WERI-Rb-1 (cell line): ENCODE data around the gene PKNOX2.

Experiments
- DNase-seq: peaks from one replicate; pipeline ENCODE4 v3.0.0-alpha.2; 2020
- H3K27ac ChIP-seq: fragments of 250-450 bp; sonication (Bioruptor Pico); 2 replicates; pipeline ENCODE4 v1.5.1; 2020; ENCODE audit warnings: mild to moderate bottlenecking, moderate library complexity
- H3K27me3 ChIP-seq: fragments of 250-450 bp; sonication (Bioruptor Pico); 2 replicates; pipeline ENCODE4 v1.5.1; 2021; ENCODE audit warnings: mild to moderate bottlenecking, low read depth, moderate library complexity; ENCODE audit not compliant: insufficient read depth, severe bottlenecking
- H3K36me3 ChIP-seq: fragments of 250-450 bp; sonication (Bioruptor Pico); 2 replicates; pipeline ENCODE4 v1.5.1; 2020; ENCODE audit warnings: mild to moderate bottlenecking, moderate library complexity
- H3K4me3 ChIP-seq: 2 replicates; pipeline ENCODE4 v1.5.1; 2011; ENCODE audit warnings: low read depth, mild to moderate bottlenecking, control low read depth, low read length
- H3K9me3 ChIP-seq: fragments of 250-450 bp; sonication (Bioruptor Pico); 2 replicates; pipeline ENCODE4 v1.5.1; 2021; ENCODE audit warnings: mild to moderate bottlenecking, moderate library complexity; ENCODE audit not compliant: severe bottlenecking
- TF ChIP-seq, protein P1 (sequence below): IDR thresholded peaks from 2 replicates; pipeline ENCODE4 v1.5.1; 2011; ENCODE audit warnings: low read depth, mild to moderate bottlenecking, control low read depth, inconsistent platforms, low read length

The PKNOX2 gene

DNA sequence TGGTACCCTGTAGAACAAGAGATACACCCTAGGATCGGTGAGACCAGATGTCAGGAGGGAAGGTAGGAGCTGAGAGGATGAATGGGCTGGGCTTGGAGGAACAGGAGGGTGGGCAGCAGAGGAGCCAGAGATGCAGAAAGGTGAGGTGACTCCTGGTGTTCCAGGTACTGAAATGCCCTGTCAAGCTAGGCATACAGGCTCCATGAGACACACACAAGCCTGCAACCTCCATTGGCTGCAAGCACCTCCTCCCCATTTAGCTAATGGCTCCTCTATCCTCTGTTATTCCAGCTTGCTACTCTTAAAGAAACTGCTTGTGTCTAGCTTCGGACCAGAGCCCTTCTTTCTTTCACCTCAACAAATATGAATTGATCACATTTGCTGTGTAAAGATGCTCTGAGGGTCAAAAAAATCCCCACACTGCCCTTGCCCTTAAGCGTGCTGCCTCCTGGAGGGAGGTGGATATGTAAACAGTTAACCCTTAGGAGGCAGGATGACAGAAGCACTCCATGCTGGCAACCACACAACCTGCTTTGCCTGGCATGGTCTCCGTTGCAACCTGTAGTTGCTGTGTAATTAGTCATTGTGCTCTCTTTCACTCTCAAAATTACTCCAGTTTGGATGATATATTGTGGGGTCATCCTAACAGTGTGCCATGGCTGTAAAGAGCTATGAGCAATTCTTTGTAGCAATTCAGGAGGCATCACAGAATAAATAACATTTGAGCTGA lies 156.0 kb downstream of the PKNOX2 start:
- Histone ChIP-seq H3K36me3 (no peaks in the 10 kb centered on the region), H3K27ac (no peak overlapping the region), H3K27me3 (no peaks in the 10 kb centered on the region), H3K9me3 (no peaks in the 10 kb centered on the region), H3K4me3 (no peak overlapping the region)
- DNase-seq: no peak
- TF ChIP-seq, protein P1, sequence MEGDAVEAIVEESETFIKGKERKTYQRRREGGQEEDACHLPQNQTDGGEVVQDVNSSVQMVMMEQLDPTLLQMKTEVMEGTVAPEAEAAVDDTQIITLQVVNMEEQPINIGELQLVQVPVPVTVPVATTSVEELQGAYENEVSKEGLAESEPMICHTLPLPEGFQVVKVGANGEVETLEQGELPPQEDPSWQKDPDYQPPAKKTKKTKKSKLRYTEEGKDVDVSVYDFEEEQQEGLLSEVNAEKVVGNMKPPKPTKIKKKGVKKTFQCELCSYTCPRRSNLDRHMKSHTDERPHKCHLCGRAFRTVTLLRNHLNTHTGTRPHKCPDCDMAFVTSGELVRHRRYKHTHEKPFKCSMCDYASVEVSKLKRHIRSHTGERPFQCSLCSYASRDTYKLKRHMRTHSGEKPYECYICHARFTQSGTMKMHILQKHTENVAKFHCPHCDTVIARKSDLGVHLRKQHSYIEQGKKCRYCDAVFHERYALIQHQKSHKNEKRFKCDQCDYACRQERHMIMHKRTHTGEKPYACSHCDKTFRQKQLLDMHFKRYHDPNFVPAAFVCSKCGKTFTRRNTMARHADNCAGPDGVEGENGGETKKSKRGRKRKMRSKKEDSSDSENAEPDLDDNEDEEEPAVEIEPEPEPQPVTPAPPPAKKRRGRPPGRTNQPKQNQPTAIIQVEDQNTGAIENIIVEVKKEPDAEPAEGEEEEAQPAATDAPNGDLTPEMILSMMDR: 0 out of 2 replicates have a peak, but pooled peaks have one; percentile 17

DNA sequence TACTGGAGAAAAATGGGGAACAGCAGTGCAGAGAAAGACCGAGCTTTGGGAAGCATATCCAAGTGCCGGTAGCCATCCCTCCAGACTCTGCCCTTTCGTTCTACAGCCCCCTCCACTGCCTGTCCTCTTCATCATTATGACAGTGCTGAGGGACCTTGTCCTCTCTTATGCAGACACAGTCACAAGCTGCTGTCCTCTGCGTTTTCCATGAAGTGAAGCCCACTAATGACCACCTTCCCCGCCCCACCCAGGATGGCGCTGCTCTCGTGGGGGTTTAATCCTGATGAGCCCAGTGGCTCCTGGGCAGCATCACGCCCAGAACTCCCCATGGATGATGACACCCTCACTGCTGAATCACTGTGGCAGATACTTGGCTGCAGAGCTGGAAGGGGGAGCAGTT lies 157.7 kb downstream of the PKNOX2 start:
- DNase-seq: no peak
- H3K27me3 ChIP-seq: no peaks in the 10 kb centered on the region
- TF ChIP-seq, protein P1: no peak
- H3K4me3 ChIP-seq: no peak overlapping the region
- H3K27ac ChIP-seq: no peak overlapping the region
- no peaks in the 10 kb centered on the region for H3K9me3 ChIP-seq
- H3K36me3 ChIP-seq: no peaks in the 10 kb centered on the region

DNA sequence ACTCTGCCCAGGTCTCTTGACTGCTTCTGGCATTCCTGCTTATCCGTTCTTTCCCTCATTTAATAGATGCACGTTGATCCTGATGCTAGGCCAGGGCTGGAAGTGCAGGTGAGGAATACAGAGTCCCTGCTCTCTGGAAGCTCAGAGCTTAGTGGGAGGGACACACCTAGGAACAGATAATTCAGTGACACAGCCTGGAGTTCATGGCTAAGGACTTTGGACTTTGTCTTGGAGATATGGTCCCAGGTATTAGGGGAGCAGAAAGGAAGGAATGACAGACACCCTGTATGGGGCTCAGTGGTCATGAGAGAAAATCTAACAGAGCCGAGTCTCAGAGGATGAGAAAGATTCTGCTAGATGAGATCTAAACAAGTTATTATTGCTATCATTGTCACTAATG lies 160.6 kb downstream of the PKNOX2 start:
- TF ChIP-seq, protein P1: no peak
- Histone ChIP-seq H3K27ac (no peak overlapping the region), H3K9me3 (no peaks in the 10 kb centered on the region), H3K27me3 (no peaks in the 10 kb centered on the region), H3K4me3 (no peak overlapping the region), H3K36me3 (no peaks in the 10 kb centered on the region)
- DNase-seq: no peak

DNA sequence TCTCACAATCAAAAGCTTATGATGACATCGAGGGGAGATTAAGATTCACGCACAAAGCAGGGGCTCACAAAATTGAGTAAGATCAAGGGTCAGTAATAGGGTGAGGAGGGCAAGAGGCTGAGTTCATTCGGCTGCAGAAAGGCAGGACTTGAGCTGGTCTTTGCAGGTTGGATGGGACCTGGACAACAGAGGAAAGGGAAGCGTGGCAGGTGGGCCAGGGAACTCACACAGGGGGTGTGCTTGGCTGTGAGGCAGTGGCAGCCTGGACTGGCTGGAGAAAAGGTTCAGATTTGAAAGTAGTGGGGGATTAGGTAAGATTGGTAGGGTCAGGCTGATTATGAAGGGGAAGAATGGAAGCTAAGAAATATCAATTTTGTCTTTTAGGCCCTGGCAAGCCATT lies 161.6 kb downstream of the PKNOX2 start:
- H3K27ac ChIP-seq: no peak overlapping the region
- TF ChIP-seq, protein P1: no peak
- no peaks in the 10 kb centered on the region for H3K9me3 ChIP-seq
- no peak overlapping the region for H3K4me3 ChIP-seq
- no peaks in the 10 kb centered on the region for H3K27me3 ChIP-seq
- H3K36me3 ChIP-seq: no peaks in the 10 kb centered on the region
- DNase-seq: no peak

DNA sequence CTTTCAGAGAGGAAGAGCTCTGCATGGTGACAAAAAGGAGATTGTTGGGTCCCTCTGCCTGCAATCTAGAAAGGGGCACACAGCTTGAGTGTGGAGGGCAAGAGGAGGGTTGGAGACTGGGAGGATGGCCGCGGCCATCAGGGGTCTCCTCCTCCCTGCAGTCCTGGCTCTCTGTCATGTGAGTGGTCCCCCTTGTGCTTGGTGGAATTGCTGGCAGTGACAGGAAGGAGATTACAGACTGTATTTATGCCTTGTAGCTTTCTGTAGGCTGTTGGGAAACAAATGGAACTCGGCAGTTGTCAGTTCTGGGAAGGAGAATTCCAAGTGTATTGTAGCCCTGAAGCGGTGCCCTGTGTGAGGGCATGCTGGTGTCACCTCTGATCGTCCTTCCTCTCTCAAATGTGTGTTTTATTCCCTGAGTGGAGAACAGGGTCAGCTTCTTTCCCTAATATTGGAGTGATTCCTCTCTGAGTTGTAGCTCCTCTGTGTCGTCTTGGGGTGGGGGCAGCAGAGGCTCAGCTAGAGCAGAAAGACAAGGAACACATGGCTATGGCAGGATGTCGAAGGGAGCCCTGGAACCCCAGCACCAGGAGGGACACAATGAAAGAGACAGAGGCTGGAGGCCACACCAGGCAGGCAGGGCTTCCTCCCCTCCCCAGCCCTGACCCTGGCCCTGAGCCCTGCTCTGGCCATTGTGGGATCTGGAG lies 163.1 kb downstream of the PKNOX2 start:
- Histone ChIP-seq H3K27ac (no peak overlapping the region), H3K9me3 (no peaks in the 10 kb centered on the region), H3K36me3 (no peaks in the 10 kb centered on the region), H3K4me3 (no peak overlapping the region), H3K27me3 (no peaks in the 10 kb centered on the region)
- TF ChIP-seq, protein P1: no peak
- DNase-seq: no peak

DNA sequence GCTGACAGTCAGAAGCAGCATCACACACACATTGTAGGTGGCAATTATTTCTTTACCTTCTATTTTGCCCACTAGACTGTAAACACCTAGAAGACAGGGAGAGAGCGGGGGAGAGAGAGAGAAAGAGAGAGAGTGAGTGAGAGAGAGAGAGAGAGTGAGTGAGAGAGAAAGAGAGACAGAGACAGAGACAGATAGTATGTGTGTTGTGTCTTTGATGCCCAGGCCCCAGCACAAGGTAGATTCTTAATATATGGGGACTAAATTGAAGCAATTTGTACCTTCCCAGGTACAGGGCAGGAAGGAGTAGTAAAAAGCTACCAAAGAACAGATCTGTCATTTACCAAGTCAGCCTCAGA lies 163.7 kb downstream of the PKNOX2 start:
- no peak for DNase-seq
- Histone ChIP-seq H3K27ac (no peak overlapping the region), H3K27me3 (no peaks in the 10 kb centered on the region), H3K4me3 (no peak overlapping the region), H3K9me3 (no peaks in the 10 kb centered on the region), H3K36me3 (no peaks in the 10 kb centered on the region)
- TF ChIP-seq, protein P1: no peak
